HEK293 (cell line): ENCODE measurements around the gene TNFRSF18.

ENCODE experiments used
- CTCF ChIA-PET: fragments of 350-600 bp; formaldehyde crosslinking; extraction: SDS; loops from one replicate; lab custom pipeline; 2021; ENCODE audit warnings: antibody characterized with exemption; lab: Yijun Ruan, JAX
- POLR2A ChIA-PET: fragments of 300-600 bp; formaldehyde crosslinking; extraction: SDS; loops from one replicate; lab custom pipeline; 2020; ENCODE audit warnings: antibody characterized with exemption, inconsistent platforms; lab: Yijun Ruan, JAX
- H3K27ac ChIP-seq: fragments of 200-500 bp; sonication (Bioruptor generic); 2 replicates; pipeline ENCODE4 v1.5.1; 2014; ENCODE audit warnings: low read depth, low read length, control low read depth, inconsistent platforms; ENCODE audit errors: extremely low read depth
- H3K36me3 ChIP-seq, 2 experiments: fragments of 200-500 bp in 1 of 2; sonication (Bioruptor generic) in 1 of 2; 1 replicate in 1 of 2; 2 replicates in 1 of 2; pipeline ENCODE4 v1.5.1; 2014 to 2017; ENCODE audit warnings: inconsistent platforms in 2 of 2, low read length in 2 of 2; ENCODE audit not compliant: control insufficient read depth in 2 of 2, insufficient read depth in 1 of 2
- H3K4me1 ChIP-seq: fragments of 200-500 bp; sonication (Bioruptor generic); 2 replicates; pipeline ENCODE4 v1.5.1; 2014; ENCODE audit warnings: mild to moderate bottlenecking, low read length, inconsistent platforms; ENCODE audit not compliant: control insufficient read depth, insufficient read depth
- H3K4me3 ChIP-seq: 2 replicates; pipeline ENCODE4 v1.5.1; 2011; ENCODE audit warnings: low read depth, mild to moderate bottlenecking, control low read depth, low read length, moderate library complexity
- H3K9me3 ChIP-seq: fragments of 200-500 bp; sonication (Bioruptor generic); 2 replicates; pipeline ENCODE4 v1.5.1; 2014; ENCODE audit warnings: low read depth, low read length, inconsistent platforms; ENCODE audit not compliant: control insufficient read depth, insufficient read depth
- KLF1 ChIP-seq: fragments of 450-650 bp; formaldehyde crosslinking; IDR thresholded peaks from 2 replicates; pipeline ENCODE4 v1.5.1; 2016; ENCODE audit warnings: missing biosample characterization, missing genetic modification characterization
- KLF8 ChIP-seq: fragments of 450-650 bp; formaldehyde crosslinking; IDR thresholded peaks from 2 replicates; pipeline ENCODE4 v1.5.1; 2016; ENCODE audit warnings: missing biosample characterization, missing genetic modification characterization
- KLF9 ChIP-seq: fragments of 450-650 bp; formaldehyde crosslinking; IDR thresholded peaks from 2 replicates; pipeline ENCODE4 v1.5.1; 2016; ENCODE audit warnings: missing biosample characterization, missing genetic modification characterization, low read depth
- PRDM4 ChIP-seq: fragments of 450-650 bp; formaldehyde crosslinking; IDR thresholded peaks from 2 replicates; pipeline ENCODE4 v1.5.1; 2017; ENCODE audit warnings: missing biosample characterization, missing genetic modification characterization
- SCRT1 ChIP-seq: fragments of 450-650 bp; formaldehyde crosslinking; IDR thresholded peaks from 2 replicates; pipeline ENCODE4 v1.5.1; 2016; ENCODE audit warnings: missing biosample characterization, missing genetic modification characterization, borderline replicate concordance
- ZBTB11 ChIP-seq: fragments of 450-650 bp; formaldehyde crosslinking; conservative IDR thresholded peaks from 2 replicates; pipeline ENCODE4 v1.5.1; 2016; ENCODE audit warnings: low read depth, missing biosample characterization, missing genetic modification characterization
- ZNF121 ChIP-seq: fragments of 450-650 bp; formaldehyde crosslinking; IDR thresholded peaks from 2 replicates; pipeline ENCODE4 v1.5.1; 2016; ENCODE audit warnings: missing biosample characterization, missing genetic modification characterization
- ZNF133 ChIP-seq: fragments of 450-650 bp; formaldehyde crosslinking; IDR thresholded peaks from 2 replicates; pipeline ENCODE4 v1.5.1; 2016; ENCODE audit warnings: missing biosample characterization, missing genetic modification characterization
- ZNF350 ChIP-seq: fragments of 450-650 bp; formaldehyde crosslinking; IDR thresholded peaks from 2 replicates; pipeline ENCODE4 v1.5.0; 2017; ENCODE audit warnings: missing biosample characterization, mild to moderate bottlenecking, missing genetic modification characterization
- ZNF366 ChIP-seq: fragments of 450-650 bp; formaldehyde crosslinking; conservative IDR thresholded peaks from 2 replicates; pipeline ENCODE4 v1.5.1; 2016; ENCODE audit warnings: missing biosample characterization, missing genetic modification characterization
- ZNF571 ChIP-seq: fragments of 450-650 bp; formaldehyde crosslinking; IDR thresholded peaks from 2 replicates; pipeline ENCODE4 v1.5.0; 2017; ENCODE audit warnings: missing biosample characterization, missing genetic modification characterization
- ZNF596 ChIP-seq: fragments of 450-650 bp; IDR thresholded peaks from 2 replicates; pipeline ENCODE4 v1.5.0; 2018; ENCODE audit warnings: missing biosample characterization, mild to moderate bottlenecking, missing genetic modification characterization, moderate library complexity
- ZNF610 ChIP-seq: fragments of 450-650 bp; formaldehyde crosslinking; IDR thresholded peaks from 2 replicates; pipeline ENCODE4 v1.5.1; 2016; ENCODE audit warnings: missing biosample characterization, missing genetic modification characterization, borderline replicate concordance
- ZNF660 ChIP-seq: fragments of 450-650 bp; IDR thresholded peaks from 2 replicates; pipeline ENCODE4 v1.5.1; 2018; ENCODE audit warnings: missing biosample characterization, mild to moderate bottlenecking, missing genetic modification characterization
- TF ChIP-seq, protein P1 (sequence below): fragments of 450-650 bp; formaldehyde crosslinking; IDR thresholded peaks from 2 replicates; pipeline ENCODE4 v1.5.1; 2016; ENCODE audit warnings: missing biosample characterization, missing genetic modification characterization
- TF ChIP-seq, protein P2 (sequence below): fragments of 450-650 bp; formaldehyde crosslinking; IDR thresholded peaks from 2 replicates; pipeline ENCODE4 v1.5.1; 2017; ENCODE audit warnings: missing biosample characterization, missing genetic modification characterization
- TF ChIP-seq, protein P3 (sequence below): sonication (generic); formaldehyde crosslinking; IDR thresholded peaks from 2 replicates; pipeline ENCODE4 v1.8.1; 2022; ENCODE audit warnings: mild to moderate bottlenecking, moderate library complexity, missing genetic modification reagents

TNFRSF18 gene

DNA sequence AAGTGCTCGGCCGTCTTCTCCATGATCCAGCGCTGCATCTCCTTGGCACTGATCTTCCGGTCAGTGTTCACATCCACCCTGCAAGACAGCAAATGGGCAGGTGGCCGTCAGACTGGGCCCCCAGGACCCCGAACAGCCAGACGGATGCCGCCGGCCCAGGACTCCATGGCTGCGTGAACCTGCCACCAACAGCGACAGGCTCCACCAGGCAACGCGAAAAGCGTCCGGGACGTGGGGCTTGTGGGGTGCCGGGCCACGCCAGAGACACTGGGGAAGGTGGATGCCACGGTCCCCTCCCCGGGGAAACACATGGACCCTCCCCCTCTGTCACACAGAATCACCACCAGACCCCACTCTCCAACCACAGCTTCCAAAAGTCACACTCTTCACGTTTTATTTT lies 17.5 kb upstream of the TNFRSF18 start (continued):
- TF ChIP-seq ZBTB11 (tag by site-specific recombination), result no peak

GRCh38 chr1:1223321-1223720 lies 16.9 kb upstream of the TNFRSF18 start:
- ChIA-PET POLR2A (no interaction called here), CTCF (no interaction called here)
- no peak overlapping the region for H3K27ac ChIP-seq
- H3K9me3 ChIP-seq, result no peaks in the 10 kb centered on the region
- no peak overlapping the region for H3K4me3 ChIP-seq
- no peaks in the 10 kb centered on the region for H3K4me1 ChIP-seq
- TF ChIP-seq SCRT1 (tag by site-specific recombination) (no peak), KLF8 (tag by site-specific recombination) (peak; percentile 52; the same call in 1 of the 2 replicates), PRDM4 (no peak), KLF1 (tag by site-specific recombination) (peak; percentile 48), ZNF133 (no peak), ZNF350 (tag by site-specific recombination) (no peak), KLF9 (tag by site-specific recombination) (peak; percentile 36; the same call in 1 of the 2 replicates), ZNF121 (peak; percentile 79), ZNF366 (tag by site-specific recombination) (no peak), ZNF660 (tag by site-specific recombination) (no peak), ZNF571 (tag by site-specific recombination) (no peak), ZNF596 (tag by site-specific recombination) (no peak)
- TF ChIP-seq, protein P1, sequence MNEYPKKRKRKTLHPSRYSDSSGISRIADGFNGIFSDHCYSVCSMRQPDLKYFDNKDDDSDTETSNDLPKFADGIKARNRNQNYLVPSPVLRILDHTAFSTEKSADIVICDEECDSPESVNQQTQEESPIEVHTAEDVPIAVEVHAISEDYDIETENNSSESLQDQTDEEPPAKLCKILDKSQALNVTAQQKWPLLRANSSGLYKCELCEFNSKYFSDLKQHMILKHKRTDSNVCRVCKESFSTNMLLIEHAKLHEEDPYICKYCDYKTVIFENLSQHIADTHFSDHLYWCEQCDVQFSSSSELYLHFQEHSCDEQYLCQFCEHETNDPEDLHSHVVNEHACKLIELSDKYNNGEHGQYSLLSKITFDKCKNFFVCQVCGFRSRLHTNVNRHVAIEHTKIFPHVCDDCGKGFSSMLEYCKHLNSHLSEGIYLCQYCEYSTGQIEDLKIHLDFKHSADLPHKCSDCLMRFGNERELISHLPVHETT, result no peak
- H3K36me3 ChIP-seq, result peaks cover 4 to 98% of the 10 kb centered on the region in 2 experiments; a peak in 2 of 3 replicates

DNA sequence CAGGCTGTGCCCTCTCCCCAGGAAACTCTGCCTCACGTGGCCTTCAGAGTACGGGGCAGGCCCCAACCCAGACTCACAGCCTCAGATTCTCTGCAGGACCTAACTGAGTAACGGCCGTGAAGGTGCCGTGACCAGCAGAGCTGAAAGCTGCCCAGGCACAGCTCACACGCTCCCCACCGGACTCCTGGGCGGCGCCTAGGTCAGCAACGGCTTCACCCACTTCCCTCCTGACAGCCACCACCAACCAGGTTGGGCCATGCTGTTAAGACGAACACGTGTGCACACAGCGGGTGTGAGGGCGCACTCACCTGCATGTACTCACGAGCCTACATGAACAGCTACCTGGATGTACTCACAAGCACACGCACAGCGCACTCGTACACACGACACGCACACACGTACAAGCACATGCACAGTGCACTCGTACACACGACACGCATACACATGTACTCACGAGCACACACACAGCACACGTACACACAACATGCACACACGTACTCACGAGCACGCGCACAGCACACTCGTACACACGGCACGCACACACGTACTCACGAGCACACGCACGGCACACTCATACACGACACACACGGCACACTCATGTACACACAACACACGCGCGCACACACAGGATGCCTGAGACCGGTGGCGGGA lies 16.3 kb upstream of the TNFRSF18 start:
- TF ChIP-seq KLF1 (tag by site-specific recombination) (peak; percentile 6; the same call in 1 of the 2 replicates), KLF8 (tag by site-specific recombination) (0 out of 2 replicates have a peak, but pooled peaks have one; percentile 0), ZNF610 (tag by site-specific recombination) (no peak)
- TF ChIP-seq, protein P2, sequence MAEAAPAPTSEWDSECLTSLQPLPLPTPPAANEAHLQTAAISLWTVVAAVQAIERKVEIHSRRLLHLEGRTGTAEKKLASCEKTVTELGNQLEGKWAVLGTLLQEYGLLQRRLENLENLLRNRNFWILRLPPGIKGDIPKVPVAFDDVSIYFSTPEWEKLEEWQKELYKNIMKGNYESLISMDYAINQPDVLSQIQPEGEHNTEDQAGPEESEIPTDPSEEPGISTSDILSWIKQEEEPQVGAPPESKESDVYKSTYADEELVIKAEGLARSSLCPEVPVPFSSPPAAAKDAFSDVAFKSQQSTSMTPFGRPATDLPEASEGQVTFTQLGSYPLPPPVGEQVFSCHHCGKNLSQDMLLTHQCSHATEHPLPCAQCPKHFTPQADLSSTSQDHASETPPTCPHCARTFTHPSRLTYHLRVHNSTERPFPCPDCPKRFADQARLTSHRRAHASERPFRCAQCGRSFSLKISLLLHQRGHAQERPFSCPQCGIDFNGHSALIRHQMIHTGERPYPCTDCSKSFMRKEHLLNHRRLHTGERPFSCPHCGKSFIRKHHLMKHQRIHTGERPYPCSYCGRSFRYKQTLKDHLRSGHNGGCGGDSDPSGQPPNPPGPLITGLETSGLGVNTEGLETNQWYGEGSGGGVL, result no peak
- TF ChIP-seq, protein P3, sequence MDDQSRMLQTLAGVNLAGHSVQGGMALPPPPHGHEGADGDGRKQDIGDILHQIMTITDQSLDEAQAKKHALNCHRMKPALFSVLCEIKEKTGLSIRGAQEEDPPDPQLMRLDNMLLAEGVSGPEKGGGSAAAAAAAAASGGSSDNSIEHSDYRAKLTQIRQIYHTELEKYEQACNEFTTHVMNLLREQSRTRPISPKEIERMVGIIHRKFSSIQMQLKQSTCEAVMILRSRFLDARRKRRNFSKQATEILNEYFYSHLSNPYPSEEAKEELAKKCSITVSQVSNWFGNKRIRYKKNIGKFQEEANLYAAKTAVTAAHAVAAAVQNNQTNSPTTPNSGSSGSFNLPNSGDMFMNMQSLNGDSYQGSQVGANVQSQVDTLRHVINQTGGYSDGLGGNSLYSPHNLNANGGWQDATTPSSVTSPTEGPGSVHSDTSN, result 0 out of 2 replicates have a peak, but pooled peaks have one; percentile 28
- Histone ChIP-seq H3K36me3 (peaks cover 4 to 98% of the 10 kb centered on the region in 2 experiments; a peak in 2 of 3 replicates), H3K4me3 (no peak overlapping the region), H3K27ac (no peak overlapping the region), H3K4me1 (no peaks in the 10 kb centered on the region), H3K9me3 (no peaks in the 10 kb centered on the region)
- ChIA-PET POLR2A (no interaction called here), CTCF (no interaction called here)
